SK-MEL-5 (cell line): ENCODE measurements around the gene PNLDC1. TPM values are rescaled to one million over a fixed set of nuclear protein-coding genes. Genes with fewer than 3 reads are reported as not detected.
"Not testable (repeated sequence)": the region's sequence is repeated elsewhere in the genome, so short reads cannot be mapped to it uniquely, and the experiment has no call there.

Experiments used
- DNase-seq: peaks from one replicate; pipeline ENCODE4 v3.0.0-alpha.2; 2016; ENCODE audit warnings: low read depth, low spot score
- in situ Hi-C: cut with HindIII; loops from 2 replicates; pipeline ENCODE4 v1.10.0; 2016; ENCODE audit warnings: low sequenced_read_pairs, high pct_unique_total_duplicates, low pct_unique_long_range_greater_than_20kb
- total RNA-seq: library from RNA; depleted of rRNA; stranded (reverse); fragments of >200 nt; shearing (Covaris generic); gene quantifications from 2 replicates; pipeline ENCODE4 v1.2.3, GENCODE V29; 2014

Gene PNLDC1
- total RNA-seq, 1 experiment from 2014 or later: 0.05 TPM

GRCh38 chr6:159777240-159777904 lies 22.7 kb upstream of the PNLDC1 start:
- no peak for DNase-seq
- in situ Hi-C loops: no loop called here

- in situ Hi-C loops: no loop called here
- no peak for DNase-seq
These were observed 21.9 kb upstream of the PNLDC1 start for GRCh38 chr6:159778131-159778530.

GRCh38 chr6:159778542-159779103 lies 21.5 kb upstream of the PNLDC1 start:
- DNase-seq: no peak

GRCh38 chr6:159788276-159788675 lies 11.8 kb upstream of the PNLDC1 start:
- in situ Hi-C loops: no loop called here
- no peak for DNase-seq

More at GRCh38 chr6:159778542-159779103, 21.5 kb upstream of the PNLDC1 start:
- in situ Hi-C loops: no loop called here

- DNase-seq: peak; percentile 21
- in situ Hi-C loops: no loop called here
These were observed 11.2 kb upstream of the PNLDC1 start for GRCh38 chr6:159788753-159789376.

DNA sequence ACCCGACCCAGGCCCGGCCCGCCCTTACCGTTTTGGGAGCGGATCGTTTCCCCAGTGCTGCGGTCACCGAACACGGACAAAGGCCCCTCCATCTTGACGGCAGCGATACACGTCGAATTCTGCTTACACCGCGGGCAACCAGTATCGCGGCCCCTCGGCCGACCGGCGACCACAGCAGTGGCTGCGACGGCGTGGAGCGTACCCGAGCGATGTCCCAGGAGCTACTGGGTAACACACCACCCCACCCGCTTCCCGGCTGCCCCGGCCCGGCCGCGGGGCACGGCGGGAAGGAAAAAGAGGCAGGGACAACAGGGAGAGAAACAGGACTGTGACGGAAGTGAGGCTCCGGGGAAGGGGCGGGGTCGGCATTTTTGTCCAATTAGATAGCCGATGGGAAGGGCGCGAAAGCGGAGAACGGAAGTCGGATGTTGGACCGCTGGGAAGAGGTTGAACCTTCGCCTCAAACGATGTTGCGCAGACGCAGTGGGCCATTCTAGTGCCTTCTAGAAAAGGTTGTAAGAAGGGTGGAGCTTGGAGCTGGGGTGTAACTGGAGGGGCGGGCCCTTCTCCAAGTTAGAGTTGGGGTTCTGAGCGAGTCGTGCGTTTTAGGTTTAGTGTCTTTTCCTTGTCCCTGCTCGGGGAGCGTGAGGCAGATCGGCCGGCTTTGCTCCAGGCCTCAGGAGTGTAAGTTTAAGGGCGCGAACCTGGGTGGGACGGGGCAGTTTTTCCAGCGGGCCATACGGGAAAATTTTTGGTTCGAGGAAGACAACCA lies 10.5 kb upstream of the PNLDC1 start, which contains the start of gene TCP1:
Gene TCP1, minus strand, starts transcription at position 226 of the 772 bp plus-strand sequence. Its CDS starts 134 bp downstream, at position 92.
- peak; percentile 99 for DNase-seq
- in situ Hi-C loops: no loop called here

- in situ Hi-C loops: no loop called here
- DNase-seq: peak; percentile 96
These were observed 9.7 kb upstream of the PNLDC1 start, which contains the start of gene MRPL18 for GRCh38 chr6:159790149-159790955. TSS of gene MRPL18 (plus strand) at chr6:159790467. CDS start at chr6:159790588, 121 bp downstream.

DNA sequence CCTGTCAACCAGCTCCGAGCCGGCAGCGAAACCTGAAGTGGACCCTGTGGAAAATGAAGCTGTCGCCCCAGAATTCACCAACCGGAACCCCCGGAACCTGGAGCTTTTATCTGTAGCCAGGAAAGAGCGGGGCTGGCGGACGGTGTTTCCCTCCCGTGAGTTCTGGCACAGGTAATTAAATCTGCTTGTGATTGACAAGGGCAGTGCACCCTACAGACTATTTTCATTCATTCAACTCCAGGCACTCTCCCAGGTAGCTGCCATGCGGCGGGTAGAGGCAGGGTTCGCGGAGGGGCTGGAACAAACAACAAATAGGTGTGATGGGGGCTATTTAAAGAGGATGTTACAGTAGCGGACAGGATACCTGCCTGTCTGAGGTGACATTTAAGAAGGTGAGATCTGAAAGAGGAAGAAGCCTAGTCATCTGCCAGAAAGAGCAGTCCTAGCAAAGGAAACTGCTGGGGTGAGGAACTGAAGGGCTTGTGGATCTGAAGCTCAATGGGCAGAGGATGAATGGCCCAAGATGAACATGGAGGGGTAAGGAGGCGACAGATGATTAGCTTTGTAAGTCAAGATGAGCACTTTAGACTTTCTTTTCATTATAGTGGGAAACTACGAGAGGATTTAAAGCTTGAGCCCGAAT lies 9.0 kb upstream of the PNLDC1 start:
- in situ Hi-C loops: no loop called here
- DNase-seq: no peak

- DNase-seq, in situ Hi-C loops: not testable (repeated sequence)
These were observed 5.1 kb upstream of the PNLDC1 start for GRCh38 chr6:159794976-159795375.

DNA sequence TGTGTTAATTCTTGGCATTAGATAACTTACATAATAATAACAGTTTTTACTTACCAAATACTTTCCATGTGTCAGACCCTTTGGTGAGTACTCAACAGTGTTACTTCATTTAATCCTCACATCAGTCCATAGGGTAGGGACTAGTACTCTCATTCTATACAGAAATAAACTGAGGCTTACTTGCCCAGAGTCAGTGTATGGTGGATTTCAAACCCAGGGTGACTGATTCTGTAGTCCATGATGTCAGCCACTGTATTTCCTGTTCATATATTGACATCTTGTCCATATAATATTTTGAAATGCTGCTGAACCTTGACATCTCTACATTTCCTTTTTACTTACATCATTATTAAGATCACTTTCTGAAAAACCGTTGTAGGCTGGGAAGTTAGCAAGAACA lies 2.5 kb upstream of the PNLDC1 start:
- in situ Hi-C loops: no loop called here
- no peak for DNase-seq

GRCh38 chr6:159801935-159802334 lies 1.9 kb downstream of the PNLDC1 start:
- DNase-seq: no peak
- in situ Hi-C loops: no loop called here

DNA sequence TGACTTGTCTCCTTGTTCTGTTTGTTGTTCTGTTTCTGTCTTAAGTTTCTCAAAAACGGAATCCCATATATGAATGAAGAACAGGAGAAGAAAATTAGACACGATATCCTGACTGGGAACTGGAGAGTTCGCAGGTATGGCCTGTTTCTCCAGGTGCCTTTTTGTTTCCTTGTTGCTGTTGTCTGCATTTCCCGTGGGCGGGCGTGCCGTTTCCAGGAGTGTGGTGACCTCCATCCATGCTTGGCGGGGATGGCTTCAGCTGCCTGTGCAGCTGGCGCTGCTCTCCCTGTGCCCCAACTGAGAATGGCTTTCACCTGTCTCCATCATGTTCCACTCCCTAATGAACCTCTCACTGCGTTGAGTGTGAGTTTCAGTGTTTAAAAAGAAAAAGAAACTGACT lies 4.4 kb downstream of the PNLDC1 start:
- in situ Hi-C loops: no loop called here
- no peak for DNase-seq

DNA sequence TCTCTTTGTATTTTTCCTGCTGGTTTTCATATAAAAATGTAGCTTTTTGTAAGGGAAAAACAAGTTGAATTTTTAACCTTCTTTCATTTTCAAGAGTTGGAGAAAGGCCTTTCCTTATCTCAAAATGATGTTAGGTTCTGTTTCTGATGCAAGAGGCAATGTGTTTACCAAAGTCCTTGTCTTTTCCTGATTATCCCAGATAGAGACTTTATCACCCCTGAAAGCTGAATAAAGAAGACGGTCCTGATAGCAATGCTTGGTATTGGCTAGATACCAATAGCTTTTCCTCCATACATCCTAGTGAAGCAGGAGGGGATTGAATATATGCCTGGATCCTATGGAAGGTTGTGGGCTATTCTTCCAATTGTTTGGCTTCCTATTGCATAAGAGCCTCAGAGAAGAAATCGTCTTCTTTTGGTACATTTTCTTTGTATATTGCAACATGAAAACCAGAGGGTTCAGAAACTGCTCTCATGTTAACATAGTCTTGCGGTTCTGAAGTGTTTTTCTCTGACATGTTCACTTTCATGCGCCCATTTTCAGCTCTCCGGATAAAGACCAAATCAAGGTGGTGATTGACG lies 5.5 kb downstream of the PNLDC1 start:
- in situ Hi-C loops: no loop called here
- DNase-seq: no peak

DNA sequence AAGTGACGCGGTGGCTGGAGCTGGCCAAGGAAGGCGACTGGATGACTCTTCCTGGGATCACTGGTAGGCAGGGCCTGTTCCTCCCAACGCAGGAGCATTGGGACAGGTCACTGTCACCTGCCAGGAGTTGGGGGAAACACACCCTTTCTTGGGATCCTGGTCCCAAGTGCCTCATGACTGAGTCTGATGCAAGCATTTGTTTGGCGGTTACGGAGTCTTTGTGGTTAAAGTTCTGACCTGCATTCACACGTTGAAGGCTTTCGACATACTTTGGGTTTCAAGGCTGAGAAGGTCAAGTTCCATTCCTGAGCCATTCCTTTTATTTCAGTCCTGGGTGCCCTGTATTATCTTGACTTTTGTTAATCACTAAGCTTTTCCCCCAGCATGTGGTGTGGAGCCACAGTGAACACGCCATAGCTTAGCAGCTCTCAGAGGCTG lies 6.0 kb downstream of the PNLDC1 start:
- in situ Hi-C loops: no loop called here
- no peak for DNase-seq

- in situ Hi-C loops: no loop called here
- no peak for DNase-seq
These were observed 7.2 kb downstream of the PNLDC1 start for GRCh38 chr6:159807150-159807858.

DNA sequence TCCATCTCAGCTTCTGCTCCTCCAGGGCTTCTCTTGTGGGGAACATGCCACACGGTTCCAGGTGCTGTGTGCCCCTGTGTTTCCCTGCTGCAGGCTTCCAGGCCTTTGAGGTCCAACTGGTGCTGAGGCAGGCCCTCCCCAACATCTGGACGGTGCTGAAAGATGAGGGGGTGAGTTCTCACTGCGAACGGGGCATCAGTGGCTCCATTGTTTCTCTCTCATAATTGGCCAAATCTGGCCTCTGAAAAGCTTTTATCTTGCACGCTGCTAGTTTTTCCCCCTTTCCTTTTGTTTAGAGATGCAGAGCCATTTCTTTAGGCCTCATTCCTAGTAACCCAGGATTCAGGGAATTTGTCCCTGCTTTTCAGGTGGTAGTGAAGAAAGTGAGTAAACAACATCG lies 8.6 kb downstream of the PNLDC1 start:
- no peak for DNase-seq
- in situ Hi-C loops: no loop called here
